Activated CD8-positive, alpha-beta memory T cell treated with anti-CD3 and anti-CD28 coated beads for 48 hours (primary cell): ENCODE measurements around the gene HIP1.
"Not testable (repeated sequence)": the region's sequence is repeated elsewhere in the genome, so short reads cannot be mapped to it uniquely, and the experiment has no call there.

Source experiments
- DNase-seq, 3 experiments: peaks; one replicate each; pipeline ENCODE4 v3.0.0-alpha.2; 2020; ENCODE audit warnings: low read depth in 2 of 3, low spot score in 2 of 3

HIP1 gene

DNA sequence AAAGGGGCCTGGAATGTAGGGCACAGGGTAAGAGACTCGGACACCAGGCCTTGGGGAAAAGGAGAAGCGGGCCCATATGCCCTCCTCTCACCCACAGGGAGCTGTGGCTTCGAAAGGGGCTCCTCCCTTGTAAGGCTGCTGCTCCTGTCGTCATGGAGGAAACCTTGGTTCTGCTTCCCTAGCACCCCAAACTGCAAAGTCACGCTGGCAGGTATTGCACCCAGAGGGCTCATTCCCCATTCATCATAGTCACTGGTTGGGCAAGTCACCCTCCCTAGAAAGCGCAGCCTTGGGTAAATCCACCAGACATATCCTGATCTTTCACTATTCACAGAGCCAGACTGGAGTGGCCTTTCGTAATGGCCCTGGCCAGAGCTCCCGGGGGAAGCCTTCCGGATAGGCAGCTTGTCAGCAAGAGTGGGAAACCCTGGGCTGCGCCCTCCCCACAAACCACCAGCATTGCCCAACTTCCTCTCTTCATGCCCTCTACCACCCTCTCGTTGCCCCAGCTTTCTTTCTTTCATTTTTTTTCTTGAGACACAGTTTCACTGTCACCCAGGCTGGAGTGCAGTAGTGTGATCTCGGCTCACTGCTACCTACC is 121.0 kb downstream of the HIP1 start:
- no peak for DNase-seq

DNA sequence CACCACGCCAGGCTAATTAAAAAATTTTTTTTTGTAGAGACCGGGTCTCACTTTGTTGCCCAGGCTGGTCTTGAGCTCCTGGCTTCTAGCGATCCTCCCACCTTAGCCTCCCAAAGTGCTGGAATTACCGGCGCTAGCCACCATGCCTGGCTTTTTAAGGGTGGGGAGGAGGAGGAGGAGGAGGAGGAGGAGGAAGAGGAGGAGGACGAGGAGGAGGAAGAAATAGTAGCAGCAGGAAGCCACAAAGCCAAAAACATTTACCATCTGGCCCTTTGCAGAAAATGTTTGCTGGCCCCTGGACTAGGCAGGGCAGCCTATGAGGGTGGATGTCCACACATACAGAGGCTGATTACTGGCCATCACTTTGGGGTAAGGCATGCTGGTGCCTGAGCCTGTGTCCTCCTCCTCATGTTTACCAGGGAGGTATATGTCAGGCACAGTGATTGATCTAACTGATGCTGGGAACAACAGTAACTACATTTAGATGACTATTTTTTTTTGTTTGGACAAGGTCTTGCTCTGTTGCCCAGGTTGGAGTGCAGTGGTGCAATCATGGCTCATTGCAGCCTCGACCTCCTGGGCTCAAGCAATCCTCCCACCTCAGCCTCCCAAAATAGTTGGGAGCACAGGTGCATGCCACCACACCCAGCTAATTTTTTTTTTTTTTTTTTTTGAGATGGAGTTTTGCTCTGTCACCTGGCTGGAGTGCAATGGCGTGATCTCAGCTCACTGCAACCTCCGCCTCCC is 122.1 kb downstream of the HIP1 start:
- no peak for DNase-seq

DNA sequence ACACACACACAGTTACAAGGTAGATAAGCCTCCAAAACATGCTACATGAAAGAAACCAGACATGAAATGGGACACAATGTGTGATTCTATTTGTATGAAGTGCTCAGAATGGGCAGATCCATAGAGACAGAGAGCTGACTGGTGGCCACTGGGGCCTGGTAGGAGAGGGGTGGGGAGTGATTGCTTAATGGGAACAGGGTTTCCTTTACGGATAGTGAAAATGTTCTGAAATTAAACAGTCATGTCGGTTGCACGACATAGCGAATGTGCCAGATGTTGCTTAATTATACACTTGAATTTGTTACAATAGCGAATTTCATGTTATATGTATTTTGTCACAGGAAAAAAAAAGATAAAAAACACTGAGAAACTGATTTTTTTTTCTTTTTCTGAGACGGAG is 124.3 kb downstream of the HIP1 start:
- DNase-seq = no peak

DNA sequence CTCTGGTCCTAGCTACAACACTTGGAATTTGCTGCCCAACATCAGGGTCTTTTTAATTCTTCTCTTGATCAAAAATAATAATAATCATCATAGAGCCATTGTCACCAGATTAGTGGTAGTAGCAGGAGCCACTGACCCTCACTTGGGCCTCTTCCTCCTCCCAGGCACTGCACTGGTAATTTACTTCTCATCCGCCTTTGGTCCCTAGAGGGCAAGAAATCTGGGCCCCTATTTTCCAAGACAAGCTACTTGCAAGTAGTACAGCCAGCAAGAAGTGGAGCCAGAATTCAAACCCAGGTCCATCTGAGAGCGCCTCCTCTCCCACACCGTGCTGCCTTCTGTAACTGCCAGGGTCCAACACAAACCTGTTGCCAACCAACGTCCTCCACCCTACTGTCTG is 125.4 kb downstream of the HIP1 start:
- no peak for DNase-seq

DNA sequence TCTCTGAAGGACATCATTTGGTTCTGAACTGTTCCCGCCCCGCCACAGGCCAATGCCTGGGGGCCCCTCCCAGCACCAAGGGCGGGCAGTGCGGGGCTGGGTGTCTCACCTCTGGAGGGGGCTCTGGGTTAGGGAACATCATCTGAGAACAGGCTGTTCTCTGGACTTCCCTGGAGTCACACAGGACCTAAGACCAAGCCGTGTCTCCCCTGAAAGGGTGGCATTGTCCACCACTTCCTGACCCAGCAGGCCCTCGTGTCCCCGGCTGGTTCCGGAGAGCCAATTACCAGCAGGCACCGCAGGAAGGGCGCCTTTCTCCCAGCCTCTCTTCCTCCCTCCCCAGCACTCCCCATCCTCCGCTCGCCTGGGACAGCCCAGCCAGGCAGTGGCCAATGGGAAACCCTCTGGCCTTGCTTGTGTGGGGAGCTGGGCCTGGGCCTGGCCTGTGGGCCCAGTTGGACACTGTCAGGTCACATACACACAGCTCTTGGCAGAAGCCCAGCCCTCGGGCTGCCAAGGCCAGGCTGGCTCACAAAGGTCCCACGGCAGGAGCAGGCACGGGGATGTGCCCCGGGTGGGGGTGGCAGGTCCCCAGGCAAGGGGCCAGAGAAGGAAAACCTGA is 127.1 kb downstream of the HIP1 start:
- no peak for DNase-seq

DNA sequence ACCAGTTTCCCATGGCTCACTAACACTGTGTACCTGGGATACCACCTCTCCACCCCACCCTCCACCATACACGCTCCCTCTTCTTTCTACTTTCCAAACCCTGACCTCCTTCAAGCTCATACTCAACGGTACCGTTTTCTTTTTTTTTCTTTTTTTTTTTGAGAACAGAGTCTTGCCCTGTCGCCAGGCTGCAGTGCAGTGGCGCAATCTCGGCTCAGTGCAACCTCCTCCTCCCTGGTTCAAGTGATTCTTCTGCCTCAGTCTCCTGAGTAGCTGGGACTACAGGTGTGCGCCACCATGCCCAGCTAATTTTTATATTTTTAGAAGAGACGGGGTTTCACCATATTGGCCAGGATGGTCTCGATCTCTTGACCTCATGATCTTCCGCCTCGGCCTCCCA is 129.3 kb downstream of the HIP1 start:
- not testable (repeated sequence) for DNase-seq

DNA sequence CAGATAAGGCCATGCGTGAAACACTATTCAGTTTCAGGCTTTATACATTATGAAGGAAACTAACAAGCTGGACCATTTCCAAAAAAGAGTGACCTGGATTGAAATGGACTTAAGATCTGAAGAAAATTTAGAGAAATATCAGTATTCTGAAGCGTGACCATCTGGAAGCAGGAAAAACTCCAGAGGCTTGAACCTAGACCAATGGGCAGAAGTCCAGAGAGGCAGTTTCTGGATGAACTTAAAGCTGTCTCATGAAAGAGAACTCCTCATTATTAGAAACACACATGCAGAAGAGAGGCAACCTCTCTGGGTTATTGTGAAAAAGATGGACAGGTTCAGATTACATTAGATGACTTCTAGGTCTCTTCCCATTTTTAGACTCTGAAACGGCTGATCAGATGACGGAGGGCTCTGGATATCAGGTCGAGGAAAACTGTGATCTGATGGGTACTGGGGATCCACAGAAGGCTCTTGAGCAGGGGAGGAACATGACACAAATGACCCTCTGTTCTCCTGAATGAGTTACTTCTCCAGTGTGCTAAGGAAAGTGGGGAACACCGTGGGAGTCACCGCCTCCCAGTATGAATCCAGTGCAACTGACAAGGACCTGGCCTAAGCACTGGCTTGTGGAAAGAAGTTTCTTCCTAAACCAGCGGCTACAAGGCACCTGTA is 130.2 kb downstream of the HIP1 start:
- no peak for DNase-seq

DNA sequence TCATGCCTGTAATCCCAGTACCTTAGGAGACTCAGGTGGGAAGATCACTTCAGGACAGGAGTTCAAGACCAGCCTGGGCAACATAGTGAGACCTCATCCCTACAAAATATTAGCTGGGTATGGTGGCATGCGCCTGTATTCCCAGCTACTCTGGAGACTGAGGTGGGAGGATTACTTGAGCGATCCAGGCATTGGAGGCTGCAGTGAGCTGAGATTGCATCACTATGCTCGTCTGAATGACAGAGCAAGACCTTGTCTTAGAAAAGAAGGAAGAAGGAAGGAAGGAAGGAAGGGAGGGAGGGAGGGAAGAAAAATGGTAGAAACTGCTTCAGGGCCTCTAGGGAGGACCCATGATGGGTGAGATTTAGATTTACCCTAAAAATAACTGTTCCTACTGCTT is 134.3 kb downstream of the HIP1 start:
- no peak for DNase-seq

DNA sequence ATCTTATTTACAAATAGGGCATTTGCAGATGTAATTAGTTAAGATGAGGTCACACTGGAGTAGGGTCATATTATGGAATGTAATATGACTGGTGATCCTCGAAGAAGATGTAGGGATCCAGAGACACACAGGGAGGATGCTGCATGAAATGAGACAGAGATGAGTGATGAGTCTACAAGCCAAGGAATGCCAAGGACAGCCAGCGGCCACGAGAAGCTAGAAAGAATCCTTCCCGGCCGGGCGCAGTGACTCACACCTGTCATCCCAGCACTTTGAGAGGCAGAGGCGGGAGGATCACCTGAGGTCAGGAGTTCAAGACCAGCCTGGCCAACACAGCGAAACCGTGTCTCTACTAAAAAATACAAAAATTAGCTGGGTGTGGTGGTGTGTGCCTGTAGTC is 135.9 kb downstream of the HIP1 start:
- DNase-seq = not testable (repeated sequence)

DNA sequence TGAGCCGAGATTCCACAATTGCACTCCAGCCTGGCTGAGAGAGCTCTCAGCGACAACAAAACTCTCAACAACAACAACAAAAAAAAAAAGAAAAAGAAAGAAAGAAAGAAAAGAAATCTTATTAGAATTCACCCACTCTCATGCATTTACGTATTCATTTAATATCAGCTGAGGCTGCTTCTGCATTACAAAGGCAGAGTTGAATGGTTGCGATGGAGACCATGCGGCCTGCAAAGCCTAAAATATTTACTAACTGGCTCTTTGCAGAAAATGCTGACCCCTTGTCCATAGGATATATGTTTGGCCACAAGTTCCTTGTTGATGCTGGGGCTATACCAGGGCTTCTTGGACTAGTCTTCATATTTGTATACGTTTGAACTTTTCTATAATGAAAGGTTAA is 137.2 kb downstream of the HIP1 start:
- DNase-seq = no peak

DNA sequence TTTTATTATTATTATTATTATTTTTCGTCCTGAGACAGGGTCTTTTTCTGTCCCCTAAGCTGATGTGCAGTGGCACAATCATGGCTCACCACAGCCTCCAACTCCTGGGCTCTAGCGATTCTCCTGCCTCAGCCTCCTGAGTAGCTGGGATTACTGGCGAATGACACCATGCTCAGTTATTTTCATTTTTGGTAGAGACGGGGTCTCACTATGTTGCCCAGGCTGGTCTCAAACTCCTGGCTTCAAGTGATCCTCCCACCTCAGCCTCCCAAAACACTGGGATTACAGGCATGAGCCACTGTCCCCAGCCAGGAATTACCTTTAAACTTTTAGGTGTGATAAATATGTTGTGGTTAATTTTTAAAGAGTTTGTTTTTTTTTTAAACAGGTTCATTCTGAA is 138.0 kb downstream of the HIP1 start:
- DNase-seq = not testable (repeated sequence)

DNA sequence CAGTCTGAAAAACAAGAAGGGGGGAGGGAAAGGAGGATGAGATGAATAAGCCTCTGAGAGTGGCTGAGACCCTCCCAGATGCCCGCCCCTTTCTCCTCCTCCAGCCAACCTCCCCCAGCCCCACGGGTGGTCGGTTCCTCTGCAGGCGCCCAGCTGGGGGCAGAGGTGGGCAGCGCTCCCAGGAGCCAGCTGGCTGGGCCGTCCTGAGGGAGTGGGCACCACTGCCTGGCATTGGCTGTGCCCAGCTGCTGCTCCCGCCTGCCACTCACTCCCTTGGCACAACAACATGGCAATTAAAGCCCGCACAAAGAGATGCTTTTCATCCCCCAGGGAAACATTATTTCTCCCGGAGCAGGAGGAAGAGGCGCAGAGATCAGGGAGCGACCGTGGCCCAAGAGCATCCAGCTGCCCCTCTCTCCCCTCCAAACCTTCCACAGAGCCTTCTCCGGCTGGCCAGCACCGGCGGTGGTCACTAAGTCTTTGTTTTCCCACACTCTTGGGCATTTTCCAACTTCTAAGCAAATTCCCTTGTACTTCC is 139.4 kb downstream of the HIP1 start:
- DNase-seq = no peak

DNA sequence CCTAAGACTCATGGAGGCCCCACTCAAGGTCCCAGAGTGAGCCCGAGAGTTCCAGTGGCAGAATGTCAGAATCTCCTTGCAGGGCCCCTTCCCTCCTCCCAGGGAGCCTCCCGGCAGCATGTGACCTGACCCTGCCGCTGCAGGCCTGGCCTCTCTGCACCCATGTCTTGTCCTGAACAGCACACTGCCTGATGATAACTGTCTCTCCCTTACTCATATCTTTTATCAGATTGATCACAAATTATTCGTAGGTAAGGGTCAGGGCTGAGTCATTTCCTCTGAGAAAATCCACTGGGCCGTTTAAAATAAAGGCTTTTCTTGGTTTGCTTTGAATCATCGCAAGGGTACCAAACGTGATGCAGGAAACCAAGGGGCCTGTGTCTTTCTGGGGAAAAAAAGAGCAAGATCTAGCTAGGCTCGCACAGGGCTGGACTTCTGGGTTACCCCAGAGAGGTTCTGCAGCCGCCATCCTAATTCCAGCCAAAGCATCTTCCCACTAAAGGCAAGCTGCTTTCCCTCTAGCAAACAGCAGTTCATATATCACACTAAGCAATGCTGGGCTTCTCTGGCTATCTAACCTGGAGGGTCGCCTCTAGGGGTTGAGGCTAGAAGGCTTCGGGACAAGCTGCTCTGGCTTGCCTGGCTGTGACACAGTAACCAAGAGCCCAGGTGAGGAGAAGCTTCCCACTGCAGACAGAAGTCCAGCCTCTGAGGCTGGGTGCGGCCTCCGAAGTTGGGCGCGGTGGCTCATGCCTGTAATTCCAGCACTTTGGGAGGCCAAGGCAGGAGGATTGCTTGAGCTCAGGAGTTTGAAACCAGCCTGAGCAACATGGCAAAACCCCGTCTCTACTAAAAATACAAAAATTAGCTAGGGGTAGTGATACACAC is 141.8 kb downstream of the HIP1 start:
- no peak for DNase-seq

DNA sequence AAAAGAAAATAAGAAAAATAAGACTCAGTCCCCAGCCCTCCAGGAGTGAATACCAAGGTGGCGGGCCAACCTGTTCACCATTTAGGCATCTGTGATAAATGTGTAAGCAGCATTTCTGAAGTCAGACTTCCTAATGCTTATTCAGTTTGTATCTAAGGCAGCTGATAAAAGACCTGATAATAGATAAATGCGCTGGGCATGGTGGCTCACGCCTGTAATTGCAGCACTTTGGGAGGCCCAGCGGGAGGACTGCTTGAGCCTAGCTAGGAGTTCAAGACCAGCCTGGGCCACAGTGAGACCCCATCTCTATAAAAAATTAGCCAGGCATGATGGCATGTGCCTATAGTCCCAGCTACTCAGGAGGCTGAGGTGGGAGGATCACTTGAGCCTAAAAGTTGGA is 143.0 kb downstream of the HIP1 start:
- DNase-seq = no peak

DNA sequence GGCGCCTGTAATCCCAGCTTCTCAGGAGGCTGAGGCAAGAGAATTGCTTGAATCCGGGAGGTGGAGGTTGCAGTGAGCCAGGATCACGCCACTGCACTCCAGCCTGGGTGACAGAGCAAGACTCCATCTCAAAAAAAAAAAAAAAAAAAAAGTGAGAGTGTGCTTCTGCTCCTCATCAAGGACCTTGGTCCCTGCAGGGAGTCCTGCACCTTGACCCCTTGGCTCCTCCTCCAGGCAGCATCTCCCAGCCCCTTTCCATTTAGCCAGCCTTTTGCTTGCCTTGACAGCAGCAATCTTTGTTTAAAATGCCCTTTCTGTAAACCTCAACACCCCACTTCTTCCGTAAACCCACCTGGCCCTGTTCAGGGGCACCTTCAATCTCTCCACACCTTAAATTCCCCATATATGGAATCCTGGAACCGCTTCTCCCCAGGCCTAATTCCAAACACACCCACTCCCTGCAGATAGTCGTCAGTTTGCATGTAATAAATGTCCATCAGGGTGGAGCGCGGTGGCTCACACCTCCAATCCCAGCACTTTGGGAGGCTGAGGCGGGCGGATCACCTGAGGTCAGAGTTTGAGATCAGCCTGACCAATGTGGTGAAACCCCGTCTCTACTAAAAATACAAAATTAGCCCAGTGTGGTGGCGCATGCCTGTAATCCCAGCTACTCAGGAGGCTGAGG is 145.1 kb downstream of the HIP1 start:
- not testable (repeated sequence) for DNase-seq

DNA sequence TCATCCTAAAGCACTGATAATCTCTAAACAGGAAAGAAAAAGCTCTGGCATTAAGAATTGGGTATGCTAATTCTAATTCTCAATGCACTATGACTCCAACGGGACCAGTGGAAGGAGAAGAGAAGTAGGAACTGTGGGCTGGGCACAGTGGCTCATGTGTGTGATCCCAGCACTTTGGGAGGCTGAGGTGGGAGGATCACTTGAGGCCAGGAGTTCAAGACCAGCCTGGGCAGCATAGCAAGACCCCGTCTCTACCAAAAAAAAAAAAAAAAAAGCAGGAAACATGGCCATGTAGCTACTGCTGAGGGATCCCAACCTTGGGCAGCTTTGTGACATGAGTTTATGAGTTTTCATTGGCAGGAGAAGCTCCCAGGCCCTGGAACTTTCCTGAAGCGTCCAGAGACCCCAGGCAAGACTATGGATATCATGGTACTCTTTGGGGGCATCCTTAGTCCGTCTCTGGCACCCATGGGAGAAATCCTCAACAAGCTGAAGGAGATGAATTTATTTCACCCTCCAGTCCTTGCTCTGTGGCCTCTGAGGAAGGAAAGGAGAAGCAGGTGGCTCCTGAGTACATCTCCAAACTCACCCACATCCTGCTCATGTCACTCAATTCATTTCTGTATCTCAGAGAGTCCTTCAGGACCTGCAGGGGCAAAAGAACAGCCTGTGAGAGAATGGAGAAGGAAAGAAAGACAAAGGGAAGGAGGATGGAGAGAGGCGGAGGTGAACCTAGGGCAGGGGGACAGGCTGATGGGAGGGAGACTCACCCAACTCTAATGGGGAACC is 147.1 kb downstream of the HIP1 start:
- DNase-seq = no peak

DNA sequence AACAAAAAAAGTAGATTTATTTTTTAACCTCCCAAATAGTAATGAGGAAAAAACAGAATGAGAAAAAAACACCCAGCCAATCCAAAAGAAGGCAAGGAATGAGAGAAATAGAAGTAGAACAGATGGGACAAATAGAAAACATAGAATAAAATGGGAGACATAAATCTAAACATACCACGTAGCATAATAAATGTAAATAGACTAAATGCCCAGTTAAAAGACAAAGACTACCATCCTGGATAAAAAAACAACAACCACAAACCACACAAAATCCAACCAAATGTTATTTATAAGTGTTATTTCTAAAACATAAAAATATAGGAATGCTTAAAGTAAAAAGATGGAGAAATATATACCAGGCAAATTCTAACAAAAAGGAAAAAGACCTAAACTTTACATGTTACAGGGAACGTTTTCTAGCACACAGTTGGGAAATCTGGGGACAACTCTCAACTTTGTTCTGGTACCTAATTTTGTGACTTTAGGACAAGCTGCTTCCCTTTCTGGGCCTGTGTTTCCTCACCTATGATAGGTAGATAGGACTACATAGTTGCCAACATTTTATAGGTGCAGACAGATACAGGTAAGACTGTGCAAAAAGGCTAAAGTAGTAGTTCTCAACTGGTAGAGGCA is 148.3 kb downstream of the HIP1 start:
- no peak for DNase-seq

DNA sequence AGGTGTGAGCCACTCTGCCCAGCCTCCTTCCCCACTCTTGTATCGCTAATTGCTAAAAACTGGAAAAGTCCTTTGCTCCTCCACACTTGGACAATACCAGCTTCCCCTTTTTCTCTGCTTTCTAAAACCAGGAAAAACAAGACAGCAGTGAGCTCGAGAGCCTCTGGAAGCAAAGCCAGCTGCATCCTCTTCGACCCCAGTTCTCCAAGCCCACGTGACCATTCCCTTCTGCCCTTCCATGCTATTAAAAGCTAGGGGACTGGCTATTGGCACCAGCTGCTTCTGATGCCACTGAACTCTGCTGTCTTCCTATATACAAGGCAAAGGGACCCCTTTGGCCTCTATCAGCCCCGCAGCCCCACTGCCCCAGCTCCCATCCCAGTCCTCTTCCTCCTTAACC is 154.4 kb downstream of the HIP1 start:
- no peak for DNase-seq

DNA sequence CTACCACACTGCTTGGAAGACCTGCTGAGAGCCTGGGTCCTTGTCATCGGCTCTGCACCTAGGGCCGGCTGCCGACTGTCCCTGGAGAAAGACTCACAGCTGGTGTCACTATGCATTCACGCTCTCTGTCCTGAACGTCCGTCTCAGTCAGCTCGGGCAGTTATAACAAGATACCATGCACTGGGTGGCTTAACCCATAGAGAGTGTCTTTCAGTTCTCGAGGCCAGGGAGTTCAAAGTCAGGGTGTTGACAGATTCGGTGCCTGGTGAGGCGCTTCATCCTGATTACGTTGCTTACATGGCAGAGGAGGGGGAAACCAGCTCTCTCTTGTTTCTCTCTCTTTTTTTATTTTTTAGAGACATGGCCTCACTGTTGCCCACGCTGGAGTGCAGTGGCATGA is 155.5 kb downstream of the HIP1 start:
- DNase-seq = no peak
